ENCODE measurements around the gene PDE8A.

PDE8A gene

GRCh38 chr15:85088300-85088699, 106.6 kb downstream of the PDE8A start:
- DNase-seq (ENCODE audit: low spot score), result no peak

- no peak for DNase-seq (ENCODE audit: low spot score)
These were observed 108.4 kb downstream of the PDE8A start for GRCh38 chr15:85089929-85090597.

- no peak for DNase-seq (ENCODE audit: low spot score)
These were observed 110.3 kb downstream of the PDE8A start for GRCh38 chr15:85091990-85092389.

- DNase-seq (ENCODE audit: low spot score), result no peak
These were observed 113.0 kb downstream of the PDE8A start for GRCh38 chr15:85094685-85095084.

GRCh38 chr15:85095566-85095965, 113.9 kb downstream of the PDE8A start:
- no peak for DNase-seq (ENCODE audit: low spot score)

GRCh38 chr15:85097250-85097649, 115.6 kb downstream of the PDE8A start:
- DNase-seq (ENCODE audit: low spot score), result no peak

- no peak for DNase-seq (ENCODE audit: low spot score)
These were observed 116.1 kb downstream of the PDE8A start for GRCh38 chr15:85097725-85098124.

- no peak for DNase-seq (ENCODE audit: low spot score)
These were observed 117.6 kb downstream of the PDE8A start for GRCh38 chr15:85099195-85099803.

GRCh38 chr15:85100186-85100937, 118.7 kb downstream of the PDE8A start:
- no peak for DNase-seq (ENCODE audit: low spot score)

GRCh38 chr15:85104584-85104983, 122.9 kb downstream of the PDE8A start:
- no peak for DNase-seq (ENCODE audit: low spot score)

GRCh38 chr15:85108136-85108535, 126.5 kb downstream of the PDE8A start:
- DNase-seq (ENCODE audit: low spot score), result no peak

- no peak for DNase-seq (ENCODE audit: low spot score)
These were observed 127.7 kb downstream of the PDE8A start for GRCh38 chr15:85109333-85109732.

- DNase-seq (ENCODE audit: low spot score), result no peak
These were observed 131.3 kb downstream of the PDE8A start for GRCh38 chr15:85112997-85113396.

GRCh38 chr15:85114886-85115285, 133.2 kb downstream of the PDE8A start:
- no peak for DNase-seq (ENCODE audit: low spot score)

- no peak for DNase-seq (ENCODE audit: low spot score)
These were observed 134.4 kb downstream of the PDE8A start for GRCh38 chr15:85116066-85116465.

GRCh38 chr15:85116494-85116893, 134.8 kb downstream of the PDE8A start:
- no peak for DNase-seq (ENCODE audit: low spot score)

GRCh38 chr15:85116925-85117646, 135.4 kb downstream of the PDE8A start:
- no peak for DNase-seq (ENCODE audit: low spot score)

- no peak for DNase-seq (ENCODE audit: low spot score)
These were observed 136.5 kb downstream of the PDE8A start for GRCh38 chr15:85118173-85118572.

GRCh38 chr15:85118581-85118980, 136.9 kb downstream of the PDE8A start:
- DNase-seq (ENCODE audit: low spot score), result no peak

- no peak for DNase-seq (ENCODE audit: low spot score)
These were observed 138.9 kb downstream of the PDE8A start for GRCh38 chr15:85120351-85121113.

- DNase-seq (ENCODE audit: low spot score), result no peak
These were observed 142.5 kb downstream of the PDE8A start for GRCh38 chr15:85124173-85124572.

All from hematopoietic multipotent progenitor cell treated with erythropoietin and hydrocortisone succinate and interleukin-3 and kit ligand, for 15 days (in vitro differentiated cells).